ENCODE results near the gene REEP1. TPM values are rescaled to one million over a fixed set of nuclear protein-coding genes. Genes with fewer than 3 reads are reported as not detected.

REEP1 gene
- total RNA-seq, 1 donor, result 0.63 TPM

DNA sequence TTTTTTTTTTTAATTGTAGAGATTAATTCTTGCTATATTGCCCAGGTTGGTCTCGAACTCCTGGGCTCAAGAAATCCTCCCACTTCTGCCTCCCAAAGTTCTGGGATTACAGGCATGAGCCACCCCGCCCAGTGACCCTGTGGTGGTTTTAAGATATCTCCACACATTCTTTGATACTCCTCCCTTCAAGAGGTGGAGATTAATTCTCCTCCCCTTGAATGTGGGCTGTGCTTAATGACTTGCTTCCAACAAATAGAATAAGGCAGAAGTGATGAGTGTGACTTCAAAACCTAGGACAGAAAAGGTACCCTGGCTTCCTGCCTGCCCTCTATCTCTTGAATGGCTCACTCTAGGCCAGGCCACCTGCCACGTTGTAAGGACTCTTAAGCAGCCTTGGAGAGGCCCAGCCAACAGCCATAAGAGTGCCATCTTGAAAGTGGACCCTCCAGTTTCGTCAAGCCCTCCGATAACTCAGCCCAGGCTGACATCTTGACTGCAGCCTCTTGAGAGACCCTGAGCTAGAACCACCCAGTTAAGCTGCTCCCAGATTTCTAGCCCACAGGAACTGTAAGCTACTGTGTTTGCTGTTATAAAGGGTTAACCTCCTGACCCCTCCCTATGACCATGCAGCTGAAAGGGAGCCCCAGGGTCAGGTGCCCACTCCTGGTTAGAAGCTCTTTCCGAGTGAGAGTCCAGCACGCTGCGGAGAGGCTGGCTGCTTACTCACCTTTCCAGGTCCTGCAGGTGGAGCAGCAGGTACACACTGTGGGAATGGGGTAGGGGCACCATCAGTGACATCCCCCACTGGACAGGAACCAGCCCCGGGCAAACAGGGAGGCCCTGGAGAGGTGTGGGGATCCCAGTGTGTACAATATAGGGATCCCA is 110.5 kb downstream of the REEP1 start:
- Histone ChIP-seq H3K4me1 (ENCODE audit: insufficient read depth, low read length) (peaks cover 48% of the 10 kb centered on the region), H3K9me3 (ENCODE audit: low read depth, low read length) (no peaks in the 10 kb centered on the region), H3K27me3 (ENCODE audit: insufficient read depth, low read length) (no peaks in the 10 kb centered on the region), H3K4me3 (ENCODE audit: low read length) (no peak overlapping the region)

DNA sequence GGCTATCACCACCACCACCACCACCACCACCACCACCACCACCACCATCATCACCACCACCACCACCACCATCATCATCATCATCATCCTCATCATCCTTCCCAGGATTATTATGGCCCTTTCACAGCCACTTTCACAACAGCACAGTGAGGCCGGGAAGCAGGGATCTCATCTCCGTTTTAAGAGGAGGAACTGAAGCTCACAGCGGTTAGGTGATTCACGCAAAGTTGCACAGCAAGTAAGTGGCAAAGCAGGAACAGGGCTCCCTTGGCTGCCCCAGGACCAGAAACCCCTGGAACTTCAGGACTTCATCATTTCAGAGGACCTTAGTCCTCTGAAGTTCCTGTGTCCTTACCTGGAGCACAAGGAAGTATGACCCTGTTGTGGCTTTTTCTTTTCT is 111.4 kb downstream of the REEP1 start:
- no peaks in the 10 kb centered on the region for H3K27me3 ChIP-seq (ENCODE audit: insufficient read depth, low read length)
- no peaks in the 10 kb centered on the region for H3K9me3 ChIP-seq (ENCODE audit: low read depth, low read length)
- H3K4me3 ChIP-seq (ENCODE audit: low read length), result no peak overlapping the region
- H3K4me1 ChIP-seq (ENCODE audit: insufficient read depth, low read length), result peaks cover 48% of the 10 kb centered on the region

DNA sequence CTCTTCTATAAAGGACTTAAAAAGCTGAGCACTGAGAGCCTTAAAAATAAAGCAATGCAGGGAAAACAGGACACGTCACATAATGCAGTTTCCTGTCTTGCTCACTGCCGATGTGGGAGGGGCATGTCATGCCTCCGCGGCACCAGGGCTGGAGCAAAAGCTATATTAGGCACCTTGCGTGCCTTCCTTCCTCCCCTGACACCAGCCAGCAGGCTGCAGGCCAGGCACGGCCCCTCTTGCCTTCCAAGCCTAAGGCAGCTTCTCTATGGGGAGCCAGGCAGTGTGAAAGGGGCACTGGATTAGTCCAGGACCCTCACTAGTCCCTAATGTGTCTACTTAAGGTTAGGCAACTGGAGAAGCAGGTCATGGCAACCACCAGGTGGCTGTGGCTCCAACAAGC is 111.8 kb downstream of the REEP1 start:
- H3K9me3 ChIP-seq (ENCODE audit: low read depth, low read length), result no peaks in the 10 kb centered on the region
- no peaks in the 10 kb centered on the region for H3K27me3 ChIP-seq (ENCODE audit: insufficient read depth, low read length)
- no peak overlapping the region for H3K4me3 ChIP-seq (ENCODE audit: low read length)
- peaks cover 48% of the 10 kb centered on the region for H3K4me1 ChIP-seq (ENCODE audit: insufficient read depth, low read length)

DNA sequence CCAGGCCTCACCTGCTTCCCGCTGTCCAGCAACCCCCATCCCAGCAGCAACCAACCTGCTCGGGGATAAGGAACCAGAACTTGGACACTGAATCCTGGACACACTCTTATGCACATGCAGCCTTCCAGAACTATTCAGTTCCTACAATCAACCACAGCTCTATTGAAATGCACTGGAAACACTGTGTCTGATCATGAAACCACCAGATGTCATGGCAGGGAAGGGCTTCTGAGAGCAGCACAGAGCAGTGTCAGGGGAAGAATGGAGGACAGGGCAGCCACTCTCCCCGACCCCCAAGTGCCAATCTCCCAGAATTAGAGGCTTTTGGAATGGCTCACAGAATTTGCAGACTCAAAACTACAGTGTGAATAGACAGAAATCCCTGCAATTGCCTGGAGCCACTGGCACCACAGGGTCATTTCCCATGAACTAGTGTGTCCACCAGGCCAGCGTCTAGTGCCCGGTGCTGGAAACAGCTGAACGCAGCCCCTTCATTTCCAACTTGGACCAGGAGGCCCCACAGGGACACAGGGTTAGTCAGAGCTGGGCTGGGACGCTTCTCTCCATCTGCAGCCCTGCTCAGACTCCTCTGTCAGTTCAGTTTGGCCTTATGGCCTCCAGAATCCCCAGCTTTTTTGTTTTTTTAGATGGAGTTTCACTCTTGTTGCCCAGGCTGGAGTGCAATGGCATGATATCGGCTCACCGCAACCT is 112.6 kb downstream of the REEP1 start:
- Histone ChIP-seq H3K4me1 (ENCODE audit: insufficient read depth, low read length) (peaks cover 48% of the 10 kb centered on the region), H3K27me3 (ENCODE audit: insufficient read depth, low read length) (no peaks in the 10 kb centered on the region), H3K9me3 (ENCODE audit: low read depth, low read length) (no peaks in the 10 kb centered on the region), H3K4me3 (ENCODE audit: low read length) (no peak overlapping the region)

DNA sequence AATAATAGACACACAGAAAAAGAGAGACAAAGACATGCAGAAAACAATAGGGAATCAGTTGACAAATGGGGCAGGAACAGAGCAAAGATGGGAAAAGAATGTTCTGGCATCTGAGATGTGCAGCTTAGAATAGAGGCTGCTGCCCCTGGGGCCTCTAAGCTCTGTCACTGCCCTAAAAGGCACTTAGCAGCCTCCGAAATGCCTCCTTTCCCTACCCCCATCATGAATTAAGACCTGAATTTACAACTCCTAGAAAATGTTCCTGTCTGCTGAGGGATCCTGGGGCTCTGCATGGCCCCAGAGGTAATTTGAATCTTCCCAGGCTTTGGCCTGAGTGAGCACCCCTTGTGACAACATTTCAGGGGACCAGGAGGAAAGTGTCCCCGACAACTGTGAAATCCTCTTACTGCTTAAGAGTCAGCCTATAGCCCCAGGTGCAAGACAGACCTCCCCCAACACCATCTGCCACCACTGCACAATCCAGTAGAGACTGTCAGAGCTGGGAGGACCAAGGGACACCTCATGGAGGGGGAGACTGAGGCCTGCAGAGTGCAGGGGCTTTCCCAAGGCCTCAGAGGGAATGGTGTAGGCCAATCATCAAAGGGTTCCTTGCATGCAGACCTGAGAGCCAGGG is 113.4 kb downstream of the REEP1 start:
- Histone ChIP-seq H3K4me3 (ENCODE audit: low read length) (no peak overlapping the region), H3K4me1 (ENCODE audit: insufficient read depth, low read length) (peaks cover 44% of the 10 kb centered on the region), H3K9me3 (ENCODE audit: low read depth, low read length) (no peaks in the 10 kb centered on the region), H3K27me3 (ENCODE audit: insufficient read depth, low read length) (no peaks in the 10 kb centered on the region)

DNA sequence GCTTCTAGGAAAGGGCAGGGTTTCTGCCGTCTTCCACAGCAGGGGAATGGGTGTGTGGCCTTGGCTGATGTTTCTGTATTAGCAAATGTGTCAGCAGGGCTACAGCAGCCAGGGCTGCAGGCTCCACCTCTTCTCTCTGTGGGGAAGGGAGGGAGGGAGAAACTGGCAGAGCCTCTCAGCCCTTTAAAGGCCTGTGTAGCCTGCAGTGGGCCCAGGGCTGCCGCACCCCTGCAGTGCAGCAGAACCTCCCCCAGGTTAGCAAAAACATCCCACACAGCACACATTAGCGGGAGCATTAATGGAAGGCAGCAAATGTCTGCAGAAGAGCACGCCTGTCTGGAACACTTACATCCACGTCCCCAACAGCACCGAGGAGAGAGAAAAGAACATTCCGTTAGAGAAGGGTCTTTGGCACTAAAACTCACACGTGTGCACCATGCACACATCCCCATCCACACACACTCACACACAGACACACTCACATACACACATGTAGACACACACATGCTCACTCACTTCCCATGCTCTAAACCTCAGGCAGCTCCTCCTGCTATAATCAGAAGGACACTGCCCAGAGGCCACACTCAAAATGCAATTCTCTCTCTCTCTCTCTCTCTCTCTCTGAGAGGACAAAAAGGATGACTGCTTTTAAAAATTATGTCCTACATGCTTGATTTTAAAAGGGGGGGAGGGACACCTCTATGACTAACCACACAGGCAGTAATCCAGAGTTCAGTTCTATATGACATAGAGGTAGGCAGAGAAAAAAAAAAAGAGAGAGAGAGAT is 114.1 kb downstream of the REEP1 start:
- Histone ChIP-seq H3K4me1 (ENCODE audit: insufficient read depth, low read length) (peaks cover 38% of the 10 kb centered on the region), H3K4me3 (ENCODE audit: low read length) (no peak overlapping the region), H3K27me3 (ENCODE audit: insufficient read depth, low read length) (no peaks in the 10 kb centered on the region), H3K9me3 (ENCODE audit: low read depth, low read length) (no peaks in the 10 kb centered on the region)

DNA sequence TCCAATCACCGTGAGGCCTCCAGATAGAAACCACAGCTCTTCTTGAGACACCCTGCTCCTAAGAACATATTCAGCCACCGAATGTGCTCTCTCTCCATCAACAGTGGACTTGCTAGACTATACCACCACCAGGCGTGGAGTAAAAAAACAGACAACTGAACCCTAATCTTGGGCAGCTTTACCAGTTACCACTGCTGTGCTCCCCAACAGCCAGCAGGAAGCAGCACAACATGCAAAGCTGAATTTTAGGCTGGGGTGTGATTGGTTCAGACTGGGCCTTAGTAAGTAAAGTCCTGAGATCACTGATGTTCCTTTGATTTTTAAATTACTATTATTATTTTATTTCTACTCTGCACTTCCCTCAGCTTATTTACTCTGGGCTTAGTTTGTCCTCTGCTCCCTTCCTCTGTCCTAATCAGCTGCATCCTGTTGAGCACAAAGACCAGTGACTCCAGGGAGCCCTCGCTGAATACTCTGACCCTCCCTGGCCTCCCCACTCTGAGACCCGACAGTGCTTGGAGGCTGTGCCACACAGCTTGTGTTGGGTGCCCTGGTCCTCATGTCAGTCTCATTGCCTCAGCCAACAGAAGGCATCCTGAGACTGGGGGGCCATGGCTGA is 116.3 kb downstream of the REEP1 start:
- Histone ChIP-seq H3K27me3 (ENCODE audit: insufficient read depth, low read length) (no peaks in the 10 kb centered on the region), H3K4me3 (ENCODE audit: low read length) (no peak overlapping the region), H3K4me1 (ENCODE audit: insufficient read depth, low read length) (peaks cover 26% of the 10 kb centered on the region), H3K9me3 (ENCODE audit: low read depth, low read length) (no peaks in the 10 kb centered on the region)

DNA sequence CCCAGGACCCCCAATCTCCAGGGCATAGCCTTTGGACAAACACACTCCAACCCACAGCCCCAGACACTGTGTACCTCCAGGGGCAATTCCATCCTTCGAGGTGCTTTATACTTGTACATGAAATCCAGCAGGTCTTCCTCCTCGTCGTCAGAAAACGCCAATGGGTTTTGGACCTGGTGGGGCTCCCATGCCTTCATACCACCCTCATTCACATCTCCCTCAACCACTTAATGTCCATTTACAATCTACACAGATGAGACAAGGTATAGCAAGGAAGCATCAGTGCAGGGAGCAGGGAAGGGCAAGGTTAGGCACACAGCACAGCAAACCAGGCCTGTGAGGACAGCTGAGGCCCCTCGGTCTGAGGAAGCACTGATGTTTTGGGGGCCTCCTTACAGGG is 117.5 kb downstream of the REEP1 start:
- H3K9me3 ChIP-seq (ENCODE audit: low read depth, low read length), result no peaks in the 10 kb centered on the region
- peaks cover 13% of the 10 kb centered on the region for H3K4me1 ChIP-seq (ENCODE audit: insufficient read depth, low read length)
- no peak overlapping the region for H3K4me3 ChIP-seq (ENCODE audit: low read length)
- no peaks in the 10 kb centered on the region for H3K27me3 ChIP-seq (ENCODE audit: insufficient read depth, low read length)

DNA sequence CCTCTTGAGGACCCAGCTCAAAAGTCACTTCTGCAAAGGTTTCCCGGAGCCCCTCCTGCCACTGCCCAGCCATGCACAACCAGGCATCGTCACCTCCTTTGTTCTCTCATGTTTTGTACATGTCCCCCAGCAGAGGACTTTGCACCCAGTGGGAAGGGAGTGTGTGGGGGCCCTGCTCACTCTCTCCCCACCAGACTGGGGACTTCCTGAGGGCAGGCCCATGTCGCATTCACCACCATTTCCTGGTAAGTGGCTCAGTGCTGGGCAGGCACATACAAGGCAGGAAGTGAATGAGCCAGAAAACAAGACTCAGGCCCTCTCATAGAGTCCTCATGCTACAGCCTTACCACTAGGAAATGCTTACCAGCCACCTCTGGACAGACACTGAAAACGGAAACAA is 119.3 kb downstream of the REEP1 start:
- Histone ChIP-seq H3K4me1 (ENCODE audit: insufficient read depth, low read length) (peaks cover 9% of the 10 kb centered on the region), H3K9me3 (ENCODE audit: low read depth, low read length) (no peaks in the 10 kb centered on the region)

DNA sequence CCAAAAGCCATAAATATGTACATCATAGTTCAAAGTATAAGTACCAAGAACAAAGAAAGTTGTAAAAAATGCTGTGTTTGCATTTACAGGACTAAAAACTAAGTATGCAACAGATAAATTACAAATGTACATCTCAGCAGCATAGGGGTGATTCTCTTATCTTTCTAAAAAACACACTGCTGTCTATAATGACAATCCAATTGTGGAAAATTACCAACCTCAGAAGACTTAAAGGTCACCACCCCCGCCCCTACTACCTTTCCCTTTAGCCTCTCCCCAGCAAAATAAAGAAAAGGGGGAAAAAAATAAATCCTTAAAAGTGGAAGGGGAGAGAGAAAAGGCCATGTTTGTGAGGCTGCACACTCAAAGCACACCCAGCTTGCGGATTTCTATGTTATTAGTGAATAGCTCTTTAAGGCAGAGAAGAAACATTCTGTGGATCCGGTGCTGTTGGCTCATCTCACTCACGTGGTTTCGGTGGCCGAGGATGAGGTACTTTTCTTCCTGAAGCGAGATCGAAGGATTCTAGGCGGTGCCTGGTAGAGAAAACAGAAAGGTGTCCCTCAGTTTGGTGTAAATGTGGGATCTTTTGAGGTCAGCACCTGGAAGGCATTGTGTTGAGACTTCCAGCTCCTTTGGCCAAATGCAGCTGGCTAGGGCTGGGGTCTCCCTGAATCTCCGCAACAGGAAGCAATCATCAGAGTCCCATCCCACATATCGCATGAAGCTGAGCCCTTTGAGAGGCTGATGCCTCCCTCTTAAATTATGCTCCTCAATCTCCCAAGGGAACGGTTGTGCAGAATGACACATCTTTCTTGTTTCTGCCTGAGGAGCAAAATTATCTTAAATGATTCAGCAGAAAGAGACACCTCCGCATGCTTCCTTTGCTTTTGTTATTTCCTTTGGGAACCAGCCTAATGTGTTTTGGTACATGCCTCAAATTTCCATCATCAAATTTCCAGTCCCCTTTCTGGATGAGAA is 120.6 kb downstream of the REEP1 start:
- H3K4me1 ChIP-seq (ENCODE audit: insufficient read depth, low read length), result peaks cover 9% of the 10 kb centered on the region
- no peaks in the 10 kb centered on the region for H3K9me3 ChIP-seq (ENCODE audit: low read depth, low read length)
- peak overlapping the region; percentile 17 for H3K4me3 ChIP-seq (ENCODE audit: low read length)
- no peaks in the 10 kb centered on the region for H3K27me3 ChIP-seq (ENCODE audit: insufficient read depth, low read length)

More for the DNA sequence above, 119.3 kb downstream of the REEP1 start:
- H3K27me3 ChIP-seq (ENCODE audit: insufficient read depth, low read length), result no peaks in the 10 kb centered on the region
- H3K4me3 ChIP-seq (ENCODE audit: low read length), result no peak overlapping the region

DNA sequence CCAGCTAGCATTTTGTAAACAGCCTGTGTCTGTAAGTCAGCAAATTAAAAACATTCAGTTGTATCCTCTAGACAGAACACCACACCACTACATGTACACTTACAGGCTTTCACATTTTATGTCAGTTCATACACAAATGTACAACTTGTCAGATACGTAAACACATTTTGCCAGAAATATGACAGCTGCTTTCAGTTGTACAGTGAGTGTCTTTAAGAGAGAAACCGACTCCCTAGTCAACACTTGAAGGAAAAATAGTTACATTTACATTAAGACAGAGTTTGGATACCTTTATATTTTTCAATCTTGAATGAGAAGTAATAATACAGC is 123.0 kb downstream of the REEP1 start:
- Histone ChIP-seq H3K4me3 (ENCODE audit: low read length) (no peak overlapping the region), H3K27me3 (ENCODE audit: insufficient read depth, low read length) (no peaks in the 10 kb centered on the region), H3K9me3 (ENCODE audit: low read depth, low read length) (no peaks in the 10 kb centered on the region), H3K4me1 (ENCODE audit: insufficient read depth, low read length) (peaks cover 9% of the 10 kb centered on the region)

DNA sequence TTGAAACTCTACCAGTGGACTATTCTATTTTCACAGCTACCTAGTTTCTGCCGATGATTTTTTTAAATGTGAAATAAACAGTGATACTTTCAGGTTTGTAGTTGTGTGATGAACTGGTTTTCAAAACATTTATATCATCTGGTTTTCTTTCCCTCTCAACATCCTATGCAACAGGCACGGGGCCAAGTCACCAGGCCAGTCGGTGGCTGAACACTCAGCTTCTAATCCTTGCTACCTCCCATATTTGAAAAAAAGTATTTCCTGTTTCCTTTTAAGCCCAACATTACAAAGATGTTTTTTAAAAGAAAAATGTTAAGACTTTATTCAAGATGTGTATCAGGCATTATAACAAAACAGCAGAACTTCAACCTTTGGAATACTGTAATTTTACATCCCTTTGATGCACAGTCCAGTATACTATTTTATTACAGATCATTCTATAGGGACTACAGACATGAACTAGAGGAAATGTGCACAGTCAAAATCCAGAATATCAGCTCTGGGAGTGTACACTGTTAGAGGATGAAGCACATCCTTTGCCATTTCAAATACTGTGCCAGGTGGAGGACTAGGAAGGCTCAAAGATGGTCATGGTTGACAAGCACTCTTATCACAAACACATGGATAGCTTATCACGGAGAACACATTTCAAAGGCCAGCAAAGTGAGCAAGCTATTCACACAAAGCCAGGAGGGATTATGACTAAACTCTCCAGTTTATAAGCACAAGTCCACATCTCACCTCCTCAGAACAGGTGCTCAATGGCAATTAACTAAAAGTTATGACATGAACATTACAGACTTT is 123.5 kb downstream of the REEP1 start:
- Histone ChIP-seq H3K4me1 (ENCODE audit: insufficient read depth, low read length) (peaks cover 9% of the 10 kb centered on the region), H3K9me3 (ENCODE audit: low read depth, low read length) (no peaks in the 10 kb centered on the region)

DNA sequence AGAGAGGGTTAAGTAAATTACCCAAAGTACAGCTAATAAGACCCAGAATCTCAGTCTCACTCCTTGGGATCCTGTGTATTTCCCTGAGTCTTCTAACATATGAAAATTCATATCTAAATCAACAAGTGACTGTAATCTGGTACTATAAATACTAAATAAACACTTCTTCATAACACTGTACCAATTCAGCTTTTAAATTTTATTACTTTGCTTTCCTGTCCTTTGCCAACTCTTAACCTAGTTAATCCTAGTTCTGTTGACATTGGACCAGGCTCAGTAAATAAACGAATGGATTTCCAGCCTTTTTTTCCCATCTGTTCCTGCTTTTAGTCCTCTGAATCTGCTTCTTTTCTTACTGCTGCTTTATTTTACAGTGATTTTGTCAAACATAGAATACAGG is 124.4 kb downstream of the REEP1 start:
- Histone ChIP-seq H3K4me1 (ENCODE audit: insufficient read depth, low read length) (peaks cover 9% of the 10 kb centered on the region), H3K9me3 (ENCODE audit: low read depth, low read length) (no peaks in the 10 kb centered on the region), H3K27me3 (ENCODE audit: insufficient read depth, low read length) (no peaks in the 10 kb centered on the region), H3K4me3 (ENCODE audit: low read length) (no peak overlapping the region)

More for the DNA sequence above, 123.5 kb downstream of the REEP1 start:
- no peaks in the 10 kb centered on the region for H3K27me3 ChIP-seq (ENCODE audit: insufficient read depth, low read length)
- H3K4me3 ChIP-seq (ENCODE audit: low read length), result no peak overlapping the region

Measured in mononuclear cell (primary cell).